NCI-H526 (cell line): ENCODE data around the gene MALAT1.
"Not testable (repeated sequence)": the region's sequence is repeated elsewhere in the genome, so short reads cannot be mapped to it uniquely, and the experiment has no call there.

Experiments
- DNase-seq, 2 experiments: peaks; one replicate each; lab custom pipeline; 2025; lab: John Stamatoyannopoulos, UW

The MALAT1 gene

GRCh38 chr11:65498042-65498726, 661 bp upstream of the MALAT1 start:
- peak; percentile 78 to 80 for DNase-seq

GRCh38 chr11:65498727-65498976, 193 bp upstream of the MALAT1 start:
- no peak for DNase-seq

- peak in 1 of 2 experiments; percentile 63 for DNase-seq
Measured at GRCh38 chr11:65499713-65500386, 1.0 kb downstream of the MALAT1 start.

DNA sequence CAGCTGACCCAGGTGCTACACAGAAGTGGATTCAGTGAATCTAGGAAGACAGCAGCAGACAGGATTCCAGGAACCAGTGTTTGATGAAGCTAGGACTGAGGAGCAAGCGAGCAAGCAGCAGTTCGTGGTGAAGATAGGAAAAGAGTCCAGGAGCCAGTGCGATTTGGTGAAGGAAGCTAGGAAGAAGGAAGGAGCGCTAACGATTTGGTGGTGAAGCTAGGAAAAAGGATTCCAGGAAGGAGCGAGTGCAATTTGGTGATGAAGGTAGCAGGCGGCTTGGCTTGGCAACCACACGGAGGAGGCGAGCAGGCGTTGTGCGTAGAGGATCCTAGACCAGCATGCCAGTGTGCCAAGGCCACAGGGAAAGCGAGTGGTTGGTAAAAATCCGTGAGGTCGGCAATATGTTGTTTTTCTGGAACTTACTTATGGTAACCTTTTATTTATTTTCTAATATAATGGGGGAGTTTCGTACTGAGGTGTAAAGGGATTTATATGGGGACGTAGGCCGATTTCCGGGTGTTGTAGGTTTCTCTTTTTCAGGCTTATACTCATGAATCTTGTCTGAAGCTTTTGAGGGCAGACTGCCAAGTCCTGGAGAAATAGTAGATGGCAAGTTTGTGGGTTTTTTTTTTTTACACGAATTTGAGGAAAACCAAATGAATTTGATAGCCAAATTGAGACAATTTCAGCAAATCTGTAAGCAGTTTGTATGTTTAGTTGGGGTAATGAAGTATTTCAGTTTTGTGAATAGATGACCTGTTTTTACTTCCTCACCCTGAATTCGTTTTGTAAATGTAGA, 1.7 kb downstream of the MALAT1 start:
- DNase-seq = peak; percentile 37 to 65

- peak; percentile 38 to 58 for DNase-seq
Measured at GRCh38 chr11:65501186-65501471, 2.3 kb downstream of the MALAT1 start.

- DNase-seq = peak in 1 of 2 experiments; percentile 62
Measured at GRCh38 chr11:65501472-65502273, 2.8 kb downstream of the MALAT1 start.

GRCh38 chr11:65502274-65502554, 3.4 kb downstream of the MALAT1 start:
- DNase-seq = no peak

DNA sequence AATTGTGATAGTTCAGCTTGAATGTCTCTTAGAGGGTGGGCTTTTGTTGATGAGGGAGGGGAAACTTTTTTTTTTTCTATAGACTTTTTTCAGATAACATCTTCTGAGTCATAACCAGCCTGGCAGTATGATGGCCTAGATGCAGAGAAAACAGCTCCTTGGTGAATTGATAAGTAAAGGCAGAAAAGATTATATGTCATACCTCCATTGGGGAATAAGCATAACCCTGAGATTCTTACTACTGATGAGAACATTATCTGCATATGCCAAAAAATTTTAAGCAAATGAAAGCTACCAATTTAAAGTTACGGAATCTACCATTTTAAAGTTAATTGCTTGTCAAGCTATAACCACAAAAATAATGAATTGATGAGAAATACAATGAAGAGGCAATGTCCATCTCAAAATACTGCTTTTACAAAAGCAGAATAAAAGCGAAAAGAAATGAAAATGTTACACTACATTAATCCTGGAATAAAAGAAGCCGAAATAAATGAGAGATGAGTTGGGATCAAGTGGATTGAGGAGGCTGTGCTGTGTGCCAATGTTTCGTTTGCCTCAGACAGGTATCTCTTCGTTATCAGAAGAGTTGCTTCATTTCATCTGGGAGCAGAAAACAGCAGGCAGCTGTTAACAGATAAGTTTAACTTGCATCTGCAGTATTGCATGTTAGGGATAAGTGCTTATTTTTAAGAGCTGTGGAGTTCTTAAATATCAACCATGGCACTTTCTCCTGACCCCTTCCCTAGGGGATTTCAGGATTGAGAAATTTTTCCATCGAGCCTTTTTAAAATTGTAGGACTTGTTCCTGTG, 3.9 kb downstream of the MALAT1 start:
- DNase-seq = peak in 1 of 2 experiments; percentile 58

DNA sequence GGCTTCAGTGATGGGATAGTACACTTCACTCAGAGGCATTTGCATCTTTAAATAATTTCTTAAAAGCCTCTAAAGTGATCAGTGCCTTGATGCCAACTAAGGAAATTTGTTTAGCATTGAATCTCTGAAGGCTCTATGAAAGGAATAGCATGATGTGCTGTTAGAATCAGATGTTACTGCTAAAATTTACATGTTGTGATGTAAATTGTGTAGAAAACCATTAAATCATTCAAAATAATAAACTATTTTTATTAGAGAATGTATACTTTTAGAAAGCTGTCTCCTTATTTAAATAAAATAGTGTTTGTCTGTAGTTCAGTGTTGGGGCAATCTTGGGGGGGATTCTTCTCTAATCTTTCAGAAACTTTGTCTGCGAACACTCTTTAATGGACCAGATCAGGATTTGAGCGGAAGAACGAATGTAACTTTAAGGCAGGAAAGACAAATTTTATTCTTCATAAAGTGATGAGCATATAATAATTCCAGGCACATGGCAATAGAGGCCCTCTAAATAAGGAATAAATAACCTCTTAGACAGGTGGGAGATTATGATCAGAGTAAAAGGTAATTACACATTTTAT, 4.6 kb downstream of the MALAT1 start:
- DNase-seq = no peak

GRCh38 chr11:65503949-65504673, 5.3 kb downstream of the MALAT1 start:
- peak in 1 of 2 experiments; percentile 73 for DNase-seq

GRCh38 chr11:65504674-65505465, 6.0 kb downstream of the MALAT1 start:
- DNase-seq = peak in 1 of 2 experiments; percentile 51

GRCh38 chr11:65505466-65506289, 6.8 kb downstream of the MALAT1 start:
- DNase-seq = peak in 1 of 2 experiments; percentile 52

- no peak for DNase-seq
Measured at GRCh38 chr11:65506290-65506771, 7.5 kb downstream of the MALAT1 start.

DNA sequence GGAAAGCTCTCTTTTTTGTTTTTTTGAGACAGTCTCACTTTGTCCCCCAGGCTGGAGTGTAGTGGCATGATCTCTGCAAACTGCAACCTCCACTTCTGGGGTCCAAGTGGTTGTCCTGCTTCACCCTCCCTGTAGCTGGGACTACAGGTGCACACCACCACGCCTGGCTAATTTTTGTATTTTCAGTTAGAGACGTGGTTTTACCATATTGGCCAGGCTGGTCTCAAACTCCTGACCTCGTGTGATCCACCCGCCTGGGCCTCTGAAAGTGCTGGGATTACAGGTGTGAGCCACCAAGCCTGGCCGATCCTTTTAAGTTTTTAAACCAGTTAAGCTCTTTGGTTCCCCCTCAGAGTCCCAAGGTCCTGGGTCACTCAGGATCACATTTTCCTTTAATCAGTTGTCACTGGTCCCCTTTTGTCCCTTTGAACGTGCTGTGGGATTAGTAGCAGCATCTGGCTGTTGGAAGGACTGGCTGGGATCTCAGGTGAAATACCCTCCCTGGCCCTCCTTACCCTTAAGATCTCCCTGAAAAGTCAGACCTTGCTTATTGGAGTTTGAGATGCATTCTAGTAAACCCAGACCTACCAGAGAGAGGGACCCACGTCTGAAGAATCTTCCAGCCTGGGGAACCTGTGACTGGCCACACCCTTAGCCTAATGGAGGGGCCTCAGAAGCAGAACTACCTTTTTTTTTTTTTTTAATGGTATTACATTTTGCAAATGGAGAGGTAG, 8.1 kb downstream of the MALAT1 start:
- peak in 1 of 2 experiments; percentile 97 for DNase-seq

GRCh38 chr11:65512311-65512710, 13.5 kb downstream of the MALAT1 start:
- not testable (repeated sequence) for DNase-seq

DNA sequence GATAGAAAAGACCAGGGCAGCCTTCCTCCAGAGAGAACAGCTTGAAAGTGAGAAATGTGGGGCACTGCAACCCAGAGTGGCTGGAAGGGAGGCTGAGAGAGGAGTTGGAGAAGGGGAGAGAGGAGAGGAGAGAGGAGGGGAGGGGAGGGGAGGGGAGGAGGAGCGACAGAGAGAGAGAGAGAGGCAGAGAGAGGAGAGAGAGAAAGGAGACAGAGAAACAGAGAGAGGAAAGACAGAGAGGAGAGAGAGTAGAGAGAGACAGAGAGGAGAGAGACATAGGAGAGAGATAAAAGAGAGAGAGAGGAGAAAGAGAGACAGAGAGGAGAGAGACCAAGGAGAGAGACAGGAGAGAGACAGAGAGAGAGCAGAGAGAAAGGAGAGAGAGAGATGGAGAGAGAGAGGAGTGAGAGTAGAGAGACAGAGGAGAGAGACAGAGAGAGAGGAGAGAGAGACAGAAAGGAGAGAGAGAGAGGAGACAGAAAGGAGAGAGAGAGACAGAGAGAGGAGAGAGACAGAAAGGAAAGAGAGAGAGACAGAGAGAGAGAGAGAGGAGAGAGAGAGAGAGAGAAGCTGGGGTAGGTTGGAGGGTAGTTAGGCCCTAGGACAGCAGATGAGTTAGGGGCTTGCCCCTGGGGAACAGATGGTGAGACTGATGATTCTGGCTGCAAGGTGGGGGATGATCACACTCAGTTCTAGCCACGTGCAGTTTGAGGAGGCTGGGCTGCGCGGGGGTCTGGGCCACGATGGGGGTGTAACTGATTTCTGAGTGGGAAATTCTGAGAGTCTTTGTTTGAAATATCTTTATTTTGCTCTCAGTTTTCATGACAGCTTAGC, 17.5 kb downstream of the MALAT1 start:
- DNase-seq = no peak

DNA sequence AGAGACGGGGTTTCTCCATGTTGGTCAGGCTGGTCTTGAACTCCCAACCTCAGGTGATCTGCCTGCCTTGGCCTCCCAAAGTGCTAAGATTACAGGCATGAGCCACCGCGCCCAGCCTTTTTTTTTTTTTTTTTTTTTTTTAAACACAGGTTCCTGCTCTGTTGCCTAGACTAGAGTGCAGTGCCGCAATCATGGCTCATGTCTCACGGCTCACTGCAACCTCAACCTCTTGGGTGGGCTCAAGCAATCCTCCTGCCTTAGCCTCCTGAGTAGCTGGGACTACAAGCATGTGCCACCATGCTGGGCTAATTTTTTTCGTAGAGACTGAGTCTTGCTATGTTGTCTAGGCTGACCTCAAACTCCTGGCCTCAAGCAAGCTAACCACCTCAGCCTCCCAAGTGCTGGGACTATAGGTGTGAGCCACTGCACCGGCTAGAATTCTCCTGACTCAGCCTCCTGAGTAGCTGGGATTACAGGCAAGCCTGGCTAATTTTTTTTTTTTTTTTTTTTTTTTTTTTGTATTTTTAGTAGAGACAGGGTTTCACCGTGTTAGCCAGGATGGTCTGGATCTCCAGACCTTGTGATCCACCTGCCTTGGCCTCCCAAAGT, 20.2 kb downstream of the MALAT1 start:
- DNase-seq = not testable (repeated sequence)
